Measurements from ENCODE around the gene MVB12B.
"Not testable (repeated sequence)": the region's sequence is repeated elsewhere in the genome, so short reads cannot be mapped to it uniquely, and the experiment has no call there.

Gene MVB12B

GRCh38 chr9:126528915-126529314, 202.3 kb downstream of the MVB12B start:
- in situ Hi-C loops (cut with MboI; ENCODE audit: low sequenced_read_pairs): no loop called here

- in situ Hi-C loops (cut with MboI; ENCODE audit: low sequenced_read_pairs): no loop called here
Measured at GRCh38 chr9:126531035-126531571, 204.5 kb downstream of the MVB12B start.

- in situ Hi-C loops (cut with MboI; ENCODE audit: low sequenced_read_pairs): no loop called here
Measured at GRCh38 chr9:126531591-126531990, 205.0 kb downstream of the MVB12B start.

GRCh38 chr9:126532019-126532462, 205.4 kb downstream of the MVB12B start:
- in situ Hi-C loops (cut with MboI; ENCODE audit: low sequenced_read_pairs): no loop called here

GRCh38 chr9:126532489-126532888, 205.9 kb downstream of the MVB12B start:
- in situ Hi-C loops (cut with MboI; ENCODE audit: low sequenced_read_pairs): no loop called here

GRCh38 chr9:126532951-126533925, 206.6 kb downstream of the MVB12B start:
- in situ Hi-C loops (cut with MboI; ENCODE audit: low sequenced_read_pairs): no loop called here

- in situ Hi-C loops (cut with MboI; ENCODE audit: low sequenced_read_pairs): no loop called here
Measured at GRCh38 chr9:126533926-126534310, 207.3 kb downstream of the MVB12B start.

GRCh38 chr9:126534431-126535186, 208.0 kb downstream of the MVB12B start:
- in situ Hi-C loops (cut with MboI; ENCODE audit: low sequenced_read_pairs): no loop called here

- in situ Hi-C loops (cut with MboI; ENCODE audit: low sequenced_read_pairs): no loop called here
Measured at GRCh38 chr9:126536131-126536530, 209.5 kb downstream of the MVB12B start.

GRCh38 chr9:126536841-126537465, 210.3 kb downstream of the MVB12B start:
- in situ Hi-C loops (cut with MboI; ENCODE audit: low sequenced_read_pairs): no loop called here

GRCh38 chr9:126538550-126538949, 211.9 kb downstream of the MVB12B start:
- in situ Hi-C loops (cut with MboI; ENCODE audit: low sequenced_read_pairs): no loop called here

GRCh38 chr9:126540398-126540797, 213.8 kb downstream of the MVB12B start:
- in situ Hi-C loops (cut with MboI; ENCODE audit: low sequenced_read_pairs): not testable (repeated sequence)

GRCh38 chr9:126543490-126543889, 216.9 kb downstream of the MVB12B start:
- in situ Hi-C loops (cut with MboI; ENCODE audit: low sequenced_read_pairs): no loop called here

GRCh38 chr9:126545106-126545505, 218.5 kb downstream of the MVB12B start:
- in situ Hi-C loops (cut with MboI; ENCODE audit: low sequenced_read_pairs): no loop called here

- in situ Hi-C loops (cut with MboI; ENCODE audit: low sequenced_read_pairs): no loop called here
Measured at GRCh38 chr9:126546036-126546435, 219.4 kb downstream of the MVB12B start.

GRCh38 chr9:126548312-126548711, 221.7 kb downstream of the MVB12B start:
- in situ Hi-C loops (cut with MboI; ENCODE audit: low sequenced_read_pairs): no loop called here

- in situ Hi-C loops (cut with MboI; ENCODE audit: low sequenced_read_pairs): no loop called here
Measured at GRCh38 chr9:126549246-126550006, 222.8 kb downstream of the MVB12B start.

- in situ Hi-C loops (cut with MboI; ENCODE audit: low sequenced_read_pairs): no loop called here
Measured at GRCh38 chr9:126550891-126551351, 224.3 kb downstream of the MVB12B start.

GRCh38 chr9:126551812-126552211, 225.2 kb downstream of the MVB12B start:
- in situ Hi-C loops (cut with MboI; ENCODE audit: low sequenced_read_pairs): no loop called here

GRCh38 chr9:126554292-126554691, 227.7 kb downstream of the MVB12B start:
- in situ Hi-C loops (cut with MboI; ENCODE audit: low sequenced_read_pairs): no loop called here

Measured in hTERT RPE-1 (cell line).